CD4-positive, alpha-beta memory T cell (primary cell): ENCODE data around the gene SLC8A2. TPM values are rescaled to one million over a fixed set of nuclear protein-coding genes. Genes with fewer than 3 reads are reported as not detected.
"Not testable (repeated sequence)": the region's sequence is repeated elsewhere in the genome, so short reads cannot be mapped to it uniquely, and the experiment has no call there.

Experiments
- CTCF ChIA-PET: fragments of 350-600 bp; sonication (Branson Sonifier 250); formaldehyde crosslinking; loops from one replicate; lab custom pipeline; 2021; ENCODE audit warnings: inconsistent platforms; ENCODE audit not compliant: partially characterized antibody; lab: Charles Lee
- POLR2A ChIA-PET: fragments of 350-600 bp; sonication (Branson Sonifier 250); formaldehyde crosslinking; loops from one replicate; lab custom pipeline; 2021; ENCODE audit not compliant: partially characterized antibody; lab: Charles Lee
- DNase-seq, 5 donors: peaks; one replicate each; pipeline versions ENCODE4 v3.0.0 to v3.0.0-alpha.2; 2020 to 2022; ENCODE audit warnings: mixed read lengths in 1 of 5
- H3K27ac ChIP-seq: one replicate; pipeline ENCODE4 v1.7.0; 2013; ENCODE audit warnings: low read depth, low read length
- H3K27me3 ChIP-seq: 2 replicates; pipeline ENCODE4 v1.7.0; 2013; ENCODE audit warnings: mild to moderate bottlenecking, low read length, moderate library complexity; ENCODE audit not compliant: insufficient read depth
- H3K36me3 ChIP-seq: 2 replicates; pipeline ENCODE4 v1.7.0; 2013; ENCODE audit warnings: mild to moderate bottlenecking, low read length, moderate library complexity; ENCODE audit not compliant: insufficient read depth
- H3K4me1 ChIP-seq: 2 replicates; pipeline ENCODE4 v1.7.0; 2013; ENCODE audit warnings: mild to moderate bottlenecking, low read length, moderate library complexity; ENCODE audit not compliant: insufficient read depth
- H3K4me3 ChIP-seq, 2 donors: one replicate each; pipeline ENCODE4 v1.7.0; 2013; ENCODE audit warnings: low read length in 2 of 2, mild to moderate bottlenecking in 1 of 2
- H3K9me3 ChIP-seq, 2 donors: one replicate each; pipeline ENCODE4 v1.7.0; 2013; ENCODE audit warnings: low read length in 2 of 2, control low read depth in 1 of 2; ENCODE audit not compliant: control insufficient read depth in 1 of 2
- H3K27ac Mint-ChIP-seq, 7 donors: one replicate each; pipeline ENCODE4 v1.8.0; 2020 to 2021; ENCODE audit warnings: mixed read lengths in 7 of 7, mild to moderate bottlenecking in 6 of 7, inconsistent platforms in 3 of 7, moderate library complexity in 3 of 7
- H3K27me3 Mint-ChIP-seq, 2 donors: one replicate each; pipeline ENCODE4 v1.8.0; 2020 to 2021; ENCODE audit warnings: mixed read lengths in 2 of 2
- H3K36me3 Mint-ChIP-seq, 2 donors: one replicate each; pipeline ENCODE4 v1.8.0; 2020 to 2021; ENCODE audit warnings: mixed read lengths in 2 of 2, inconsistent platforms in 1 of 2, mild to moderate bottlenecking in 1 of 2
- H3K4me1 Mint-ChIP-seq, 4 donors: one replicate each; pipeline ENCODE4 v1.8.0; 2020 to 2021; ENCODE audit warnings: mixed read lengths in 4 of 4, mild to moderate bottlenecking in 1 of 4
- H3K4me3 Mint-ChIP-seq, 8 donors: one replicate each; pipeline ENCODE4 v1.8.0; 2020 to 2021; ENCODE audit warnings: mixed read lengths in 8 of 8, mild to moderate bottlenecking in 7 of 8, moderate library complexity in 6 of 8, inconsistent platforms in 3 of 8
- H3K9me3 Mint-ChIP-seq, 8 donors: one replicate each; pipeline ENCODE4 v1.8.0; 2020 to 2021; ENCODE audit warnings: mixed read lengths in 8 of 8, mild to moderate bottlenecking in 5 of 8, inconsistent platforms in 3 of 8, moderate library complexity in 1 of 8
- intact Hi-C: fragments of 100-400 bp; cut with micrococcal nuclease; formaldehyde crosslinking; loops from one replicate; pipeline ENCODE4 v1.15.1; 2023
- polyA plus RNA-seq, 2 donors: library from polyadenylated mRNA; unstranded; fragments of 300-500 nt; fragmentation: Illumina TruSeq; gene quantifications; one replicate each; pipeline ENCODE4 v1.2.3, GENCODE V29; 2021
- total RNA-seq, 2 experiments: library from RNA; stranded (reverse); gene quantifications; one replicate each; pipeline ENCODE4 v1.2.3, GENCODE V29; 2021

The SLC8A2 gene
- total and polyA plus RNA-seq, 4 experiments from 2014 or later = not detected

- peaks cover 0 to under 1% (median 0%) of the 10 kb centered on the region in 8 donors for H3K9me3 Mint-ChIP-seq
- ChIA-PET POLR2A (interaction anchor here (0.8 to 1.4 kb wide), 4 partner anchors 8 to 116 kb away, joined by 3 to 5 read pairs (median 4); partner anchors contain the start of genes DHX34 and INAFM1), CTCF (interaction anchor here (0.5 to 5.3 kb wide), 28 partner anchors 8 to 691 kb away, joined by 3 to 96 read pairs (median 5); partner anchors contain the start of gene DHX34)
- H3K4me3 ChIP-seq = no peak overlapping the region
- H3K36me3 Mint-ChIP-seq = no peaks in the 10 kb centered on the region
- DNase-seq = no peak
- intact Hi-C loops = loop anchor here (1.0 to 5.0 kb wide), 2 partner anchors 95 to 109 kb away; no protein-coding TSS in a partner anchor
- H3K27ac ChIP-seq = no peak overlapping the region
- peaks cover 0 to 5% (median 3%) of the 10 kb centered on the region in 4 donors for H3K4me1 Mint-ChIP-seq
- no peaks in the 10 kb centered on the region for H3K36me3 ChIP-seq
- no peaks in the 10 kb centered on the region for H3K9me3 ChIP-seq
- no peaks in the 10 kb centered on the region for H3K4me1 ChIP-seq
- H3K27ac Mint-ChIP-seq = no peak overlapping the region
- H3K27me3 Mint-ChIP-seq = peaks cover 7 to 9% of the 10 kb centered on the region in 2 donors
- no peaks in the 10 kb centered on the region for H3K27me3 ChIP-seq
- H3K4me3 Mint-ChIP-seq = no peak overlapping the region
Observed at GRCh38 chr19:47390533-47391488, 80.9 kb downstream of the SLC8A2 start.

GRCh38 chr19:47389150-47389556 is 82.5 kb downstream of the SLC8A2 start:
- H3K27ac Mint-ChIP-seq = no peak overlapping the region
- POLR2A ChIA-PET = no interaction called here
- peaks cover 0 to 5% (median 3%) of the 10 kb centered on the region in 4 donors for H3K4me1 Mint-ChIP-seq
- no peaks in the 10 kb centered on the region for H3K36me3 Mint-ChIP-seq
- H3K27ac ChIP-seq = no peak overlapping the region
- H3K9me3 Mint-ChIP-seq = no peaks in the 10 kb centered on the region
- no peaks in the 10 kb centered on the region for H3K4me1 ChIP-seq
- no peaks in the 10 kb centered on the region for H3K27me3 ChIP-seq
- CTCF ChIA-PET = interaction anchor here (1.8 to 5.3 kb wide), 2 partner anchors 44 to 93 kb away, joined by 3 to 96 read pairs; no protein-coding TSS in a partner anchor
- H3K27me3 Mint-ChIP-seq = peaks cover 6 to 7% of the 10 kb centered on the region in 2 donors
- no peak for DNase-seq
- H3K36me3 ChIP-seq = no peaks in the 10 kb centered on the region
- no peaks in the 10 kb centered on the region for H3K9me3 ChIP-seq
- intact Hi-C loops = no loop called here
- H3K4me3 ChIP-seq = no peak overlapping the region
- no peak overlapping the region for H3K4me3 Mint-ChIP-seq

GRCh38 chr19:47388721-47389120 is 83.0 kb downstream of the SLC8A2 start:
- H3K36me3 ChIP-seq, H3K4me3 ChIP-seq, POLR2A ChIA-PET, H3K9me3 ChIP-seq, H3K4me3 Mint-ChIP-seq, H3K27me3 ChIP-seq, H3K27ac Mint-ChIP-seq, H3K4me1 ChIP-seq, intact Hi-C loops, H3K27me3 Mint-ChIP-seq, DNase-seq, H3K36me3 Mint-ChIP-seq, H3K9me3 Mint-ChIP-seq, H3K4me1 Mint-ChIP-seq, H3K27ac ChIP-seq: not testable (repeated sequence)
- CTCF ChIA-PET = interaction anchor here (1.8 to 5.3 kb wide), 2 partner anchors 43 to 92 kb away, joined by 3 to 96 read pairs; no protein-coding TSS in a partner anchor

- H3K4me1 Mint-ChIP-seq, H3K27ac ChIP-seq, H3K4me3 Mint-ChIP-seq, intact Hi-C loops, H3K36me3 ChIP-seq, H3K27me3 ChIP-seq, H3K9me3 Mint-ChIP-seq, H3K36me3 Mint-ChIP-seq, H3K4me1 ChIP-seq, H3K9me3 ChIP-seq, H3K27ac Mint-ChIP-seq, H3K4me3 ChIP-seq, H3K27me3 Mint-ChIP-seq, POLR2A ChIA-PET, DNase-seq: not testable (repeated sequence)
- CTCF ChIA-PET = interaction anchor here (1.8 to 5.3 kb wide), 2 partner anchors 42 to 91 kb away, joined by 3 to 96 read pairs; no protein-coding TSS in a partner anchor
Observed at GRCh38 chr19:47387623-47388022, 84.1 kb downstream of the SLC8A2 start.

GRCh38 chr19:47386582-47386981 is 85.1 kb downstream of the SLC8A2 start:
- H3K4me3 ChIP-seq, H3K9me3 Mint-ChIP-seq, H3K27me3 Mint-ChIP-seq, H3K27me3 ChIP-seq, intact Hi-C loops, DNase-seq, H3K27ac ChIP-seq, H3K36me3 Mint-ChIP-seq, H3K9me3 ChIP-seq, H3K4me3 Mint-ChIP-seq, POLR2A ChIA-PET, H3K27ac Mint-ChIP-seq, H3K4me1 ChIP-seq, H3K36me3 ChIP-seq: not testable (repeated sequence)
- CTCF ChIA-PET = interaction anchor here (0.7 kb wide), 1 partner anchor 81 kb away, joined by 3 read pairs; no protein-coding TSS in a partner anchor
- peaks cover 10 to 15% (median 12%) of the 10 kb centered on the region in 4 donors for H3K4me1 Mint-ChIP-seq

- DNase-seq, H3K27me3 Mint-ChIP-seq, H3K4me3 ChIP-seq, H3K27ac Mint-ChIP-seq, H3K27ac ChIP-seq, intact Hi-C loops, H3K27me3 ChIP-seq, H3K4me3 Mint-ChIP-seq, H3K9me3 Mint-ChIP-seq, H3K9me3 ChIP-seq, CTCF ChIA-PET, POLR2A ChIA-PET: not testable (repeated sequence)
- Histone ChIP-seq H3K4me1 (peaks cover 13% of the 10 kb centered on the region), H3K36me3 (peaks cover 17% of the 10 kb centered on the region)
- peaks cover 8 to 24% of the 10 kb centered on the region in 2 donors for H3K36me3 Mint-ChIP-seq
- peaks cover 10 to 25% (median 14%) of the 10 kb centered on the region in 4 donors for H3K4me1 Mint-ChIP-seq
Observed at GRCh38 chr19:47384533-47384932, 87.2 kb downstream of the SLC8A2 start.

GRCh38 chr19:47383890-47384289 is 87.8 kb downstream of the SLC8A2 start:
- DNase-seq, H3K27me3 ChIP-seq, H3K27ac ChIP-seq, H3K27me3 Mint-ChIP-seq, H3K4me3 Mint-ChIP-seq, POLR2A ChIA-PET, H3K4me3 ChIP-seq, H3K27ac Mint-ChIP-seq, H3K9me3 ChIP-seq, intact Hi-C loops, H3K9me3 Mint-ChIP-seq: not testable (repeated sequence)
- Histone ChIP-seq H3K36me3 (peaks cover 21% of the 10 kb centered on the region), H3K4me1 (peaks cover 13% of the 10 kb centered on the region)
- Mint-ChIP-seq H3K36me3 (peaks cover 12 to 24% of the 10 kb centered on the region in 2 donors), H3K4me1 (peaks cover 10 to 25% (median 14%) of the 10 kb centered on the region in 4 donors)
- CTCF ChIA-PET = interaction anchor here (1.0 kb wide), 1 partner anchor 7 kb away, joined by 3 read pairs; no protein-coding TSS in a partner anchor
